NOMO-1 treated with dmso at 0.1 percent for 144 hours (cell line): ENCODE measurements around the gene COBL.
"Not testable (repeated sequence)": the region's sequence is repeated elsewhere in the genome, so short reads cannot be mapped to it uniquely, and the experiment has no call there.

Experiments used
- DNase-seq: peaks from one replicate; lab custom pipeline; 2025; ENCODE audit not compliant: unreplicated experiment; lab: John Stamatoyannopoulos, UW

The COBL gene

GRCh38 chr7:51012569-51013217, 303.9 kb downstream of the COBL start:
- no peak for DNase-seq

GRCh38 chr7:51011710-51012350, 304.8 kb downstream of the COBL start:
- DNase-seq = no peak

- DNase-seq = no peak
Measured at GRCh38 chr7:51010534-51010933, 306.1 kb downstream of the COBL start.

GRCh38 chr7:51009716-51010496, 306.7 kb downstream of the COBL start:
- no peak for DNase-seq

GRCh38 chr7:51007551-51008505, 308.8 kb downstream of the COBL start:
- DNase-seq = no peak

GRCh38 chr7:51006483-51007235, 309.9 kb downstream of the COBL start:
- DNase-seq = no peak

GRCh38 chr7:51005074-51005473, 311.5 kb downstream of the COBL start:
- DNase-seq = no peak

GRCh38 chr7:51000956-51001355, 315.7 kb downstream of the COBL start:
- no peak for DNase-seq

GRCh38 chr7:50994753-50995319, 321.8 kb downstream of the COBL start:
- DNase-seq = no peak

GRCh38 chr7:50990214-50990613, 326.4 kb downstream of the COBL start:
- not testable (repeated sequence) for DNase-seq

GRCh38 chr7:50988988-50989387, 327.6 kb downstream of the COBL start:
- no peak for DNase-seq

- DNase-seq = no peak
Measured at GRCh38 chr7:50988465-50988864, 328.1 kb downstream of the COBL start.

- no peak for DNase-seq
Measured at GRCh38 chr7:50985096-50985495, 331.5 kb downstream of the COBL start.

- DNase-seq = no peak
Measured at GRCh38 chr7:50983850-50984249, 332.8 kb downstream of the COBL start.

GRCh38 chr7:50982626-50983025, 334.0 kb downstream of the COBL start:
- DNase-seq = no peak

GRCh38 chr7:50981743-50982142, 334.9 kb downstream of the COBL start:
- no peak for DNase-seq

- DNase-seq = no peak
Measured at GRCh38 chr7:50980411-50980810, 336.2 kb downstream of the COBL start.

GRCh38 chr7:50978633-50979215, 337.9 kb downstream of the COBL start:
- no peak for DNase-seq

- no peak for DNase-seq
Measured at GRCh38 chr7:50977421-50977820, 339.2 kb downstream of the COBL start.

- DNase-seq = no peak
Measured at GRCh38 chr7:50976064-50976463, 340.5 kb downstream of the COBL start.
